HUES6 (cell line): ENCODE data around the gene PLN.

Source experiments
- H3K27ac ChIP-seq: 2 replicates; pipeline ENCODE4 v1.7.0; 2013; ENCODE audit warnings: low read depth, mild to moderate bottlenecking, low read length, inconsistent platforms
- H3K27me3 ChIP-seq: 2 replicates; pipeline ENCODE4 v1.6.1; 2013; ENCODE audit warnings: low read length; ENCODE audit not compliant: control insufficient read depth, insufficient read depth
- H3K36me3 ChIP-seq: 2 replicates; pipeline ENCODE4 v1.6.1; 2013; ENCODE audit warnings: low read length; ENCODE audit not compliant: control insufficient read depth, insufficient read depth
- H3K4me1 ChIP-seq: 2 replicates; pipeline ENCODE4 v1.6.1; 2013; ENCODE audit warnings: low read length; ENCODE audit not compliant: control insufficient read depth, insufficient read depth
- H3K4me3 ChIP-seq: 2 replicates; pipeline ENCODE4 v1.5.1; 2013; ENCODE audit warnings: low read depth, low read length
- H3K9ac ChIP-seq: one replicate; pipeline ENCODE4 v1.6.1; 2013; ENCODE audit warnings: mild to moderate bottlenecking, low read length
- H3K9me3 ChIP-seq: 2 replicates; pipeline ENCODE4 v1.6.1; 2013; ENCODE audit warnings: low read depth, low read length; ENCODE audit not compliant: control insufficient read depth, insufficient read depth

Gene PLN

GRCh38 chr6:118559659-118560058 lies 11.6 kb downstream of the PLN start:
- Histone ChIP-seq H3K36me3 (no peaks in the 10 kb centered on the region), H3K4me1 (no peaks in the 10 kb centered on the region), H3K9ac (no peak overlapping the region), H3K27ac (no peak overlapping the region), H3K9me3 (no peaks in the 10 kb centered on the region), H3K4me3 (no peak overlapping the region), H3K27me3 (no peaks in the 10 kb centered on the region)

- Histone ChIP-seq H3K9me3 (no peaks in the 10 kb centered on the region), H3K4me3 (no peak overlapping the region), H3K36me3 (no peaks in the 10 kb centered on the region), H3K9ac (no peak overlapping the region), H3K4me1 (peaks cover 8% of the 10 kb centered on the region; the same call in 1 of the 2 replicates), H3K27ac (no peak overlapping the region), H3K27me3 (no peaks in the 10 kb centered on the region)
Measured at GRCh38 chr6:118562248-118562647, 14.2 kb downstream of the PLN start.

DNA sequence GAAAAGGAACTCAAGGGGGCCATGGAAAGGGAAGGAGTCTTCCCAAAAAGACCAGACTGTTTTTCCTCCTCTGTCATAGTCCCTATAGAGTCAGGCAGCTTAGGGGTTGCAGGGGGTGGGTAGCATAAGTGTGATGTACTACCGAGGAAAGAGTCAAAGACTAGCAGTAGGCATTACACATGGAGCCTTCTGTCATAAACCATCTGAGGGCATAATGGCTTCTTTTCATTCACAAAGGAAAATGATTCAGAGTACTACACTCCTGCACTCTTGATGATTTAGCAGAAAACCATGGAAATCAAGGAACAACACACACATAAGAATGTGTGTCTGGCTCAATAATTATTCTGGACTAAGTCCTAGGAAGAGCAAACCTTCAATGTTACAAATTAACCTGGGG lies 14.9 kb downstream of the PLN start:
- Histone ChIP-seq H3K27me3 (no peaks in the 10 kb centered on the region), H3K9ac (no peak overlapping the region), H3K4me1 (peaks cover 8% of the 10 kb centered on the region; the same call in 1 of the 2 replicates), H3K36me3 (no peaks in the 10 kb centered on the region), H3K4me3 (no peak overlapping the region), H3K27ac (no peak overlapping the region), H3K9me3 (no peaks in the 10 kb centered on the region)

- no peaks in the 10 kb centered on the region for H3K36me3 ChIP-seq
- H3K4me3 ChIP-seq = no peak overlapping the region
- no peaks in the 10 kb centered on the region for H3K9me3 ChIP-seq
- no peak overlapping the region for H3K27ac ChIP-seq
- peaks cover 8% of the 10 kb centered on the region; the same call in 1 of the 2 replicates for H3K4me1 ChIP-seq
- no peak overlapping the region for H3K9ac ChIP-seq
- no peaks in the 10 kb centered on the region for H3K27me3 ChIP-seq
Measured at GRCh38 chr6:118565311-118565960, 17.3 kb downstream of the PLN start.

DNA sequence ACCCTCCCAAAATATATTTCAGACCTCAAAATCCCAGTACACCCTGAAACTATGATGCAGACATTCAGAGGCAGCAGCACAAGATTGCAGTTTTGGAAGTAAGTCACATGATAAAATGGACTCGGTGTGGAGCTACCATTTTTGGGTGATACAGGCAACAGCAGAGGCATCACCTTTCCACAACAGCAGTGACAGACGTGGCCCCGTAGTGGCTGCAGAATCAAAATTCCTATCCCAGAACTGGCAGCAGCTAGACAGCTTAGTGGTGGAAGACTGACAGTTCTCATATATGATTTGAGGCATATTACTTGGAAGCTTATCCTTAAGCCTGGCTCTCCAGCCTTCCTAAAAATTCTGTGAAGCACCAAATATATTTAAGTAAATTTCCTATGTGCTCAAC lies 19.9 kb downstream of the PLN start:
- H3K36me3 ChIP-seq = no peaks in the 10 kb centered on the region
- H3K4me3 ChIP-seq = no peak overlapping the region

GRCh38 chr6:118569498-118569897 lies 21.4 kb downstream of the PLN start:
- peaks cover 6% of the 10 kb centered on the region for H3K36me3 ChIP-seq
- H3K9me3 ChIP-seq = peaks cover 14% of the 10 kb centered on the region
- peaks cover 8% of the 10 kb centered on the region; the same call in 1 of the 2 replicates for H3K4me1 ChIP-seq
- no peak overlapping the region for H3K27ac ChIP-seq
- H3K9ac ChIP-seq = no peak overlapping the region
- no peak overlapping the region for H3K4me3 ChIP-seq
- no peaks in the 10 kb centered on the region for H3K27me3 ChIP-seq

More for the DNA sequence above, 19.9 kb downstream of the PLN start:
- Histone ChIP-seq H3K9me3 (peaks cover under 1% of the 10 kb centered on the region; the same call in 1 of the 2 replicates), H3K4me1 (peaks cover 8% of the 10 kb centered on the region; the same call in 1 of the 2 replicates), H3K9ac (no peak overlapping the region), H3K27ac (no peak overlapping the region), H3K27me3 (no peaks in the 10 kb centered on the region)

GRCh38 chr6:118571121-118571520 lies 23.0 kb downstream of the PLN start:
- H3K9ac ChIP-seq = no peak overlapping the region

DNA sequence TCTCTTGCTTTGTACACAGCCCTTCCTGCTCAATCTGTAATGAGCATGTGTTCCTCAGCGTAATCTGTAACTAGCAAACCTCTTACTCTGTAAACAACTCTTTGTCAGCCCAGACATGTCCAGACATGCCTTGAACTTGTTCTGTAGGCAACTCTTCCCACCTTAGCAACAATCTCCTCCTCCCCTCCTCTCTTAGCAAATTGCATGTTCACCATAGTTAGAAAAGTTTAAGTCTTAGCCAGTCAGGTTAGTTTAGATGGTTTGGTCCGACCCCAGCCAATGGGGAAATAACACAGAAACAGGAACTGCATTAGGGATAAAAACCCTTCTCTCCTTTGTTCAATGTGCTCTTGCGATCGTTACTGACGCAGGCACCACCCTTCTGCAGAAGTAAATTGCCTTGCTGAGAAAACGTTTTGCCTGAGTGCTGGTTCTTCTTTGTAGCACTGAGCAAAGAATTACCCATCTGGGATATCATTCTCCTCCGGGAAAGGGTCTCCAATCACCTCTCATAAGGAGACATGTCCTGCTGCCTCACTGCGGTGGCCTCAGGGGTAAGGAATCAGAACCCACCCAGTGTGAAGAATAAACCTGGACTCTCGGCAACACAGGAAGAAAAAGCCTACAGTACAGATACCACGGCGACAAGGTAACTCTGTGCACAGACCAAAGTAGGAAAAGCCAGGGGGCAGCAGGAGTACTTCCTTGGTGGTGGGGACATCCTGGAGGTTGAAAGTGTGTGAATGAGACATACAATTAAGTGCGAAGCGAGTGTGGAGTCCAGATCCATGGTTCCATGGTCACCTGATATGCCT lies 26.2 kb downstream of the PLN start:
- 0 out of 2 replicates have a peak overlapping the region, but pooled peaks have one; percentile 3 for H3K4me3 ChIP-seq
- no peaks in the 10 kb centered on the region for H3K27me3 ChIP-seq
- no peaks in the 10 kb centered on the region for H3K4me1 ChIP-seq
- H3K9ac ChIP-seq = no peak overlapping the region
- H3K9me3 ChIP-seq = peaks cover 54% of the 10 kb centered on the region
- peaks cover 9% of the 10 kb centered on the region for H3K36me3 ChIP-seq
- no peak overlapping the region for H3K27ac ChIP-seq

More at GRCh38 chr6:118571121-118571520, 23.0 kb downstream of the PLN start:
- peaks cover 28% of the 10 kb centered on the region for H3K9me3 ChIP-seq
- H3K4me1 ChIP-seq = peaks cover 1% of the 10 kb centered on the region; the same call in 1 of the 2 replicates
- H3K4me3 ChIP-seq = no peak overlapping the region
- no peaks in the 10 kb centered on the region for H3K27me3 ChIP-seq
- H3K36me3 ChIP-seq = peaks cover 9% of the 10 kb centered on the region
- H3K27ac ChIP-seq = no peak overlapping the region

GRCh38 chr6:118577972-118578371 lies 29.9 kb downstream of the PLN start:
- H3K4me1 ChIP-seq = peaks cover 8% of the 10 kb centered on the region; the same call in 1 of the 2 replicates
- H3K9me3 ChIP-seq = peaks cover 64% of the 10 kb centered on the region
- H3K36me3 ChIP-seq = peaks cover 9% of the 10 kb centered on the region
- H3K27ac ChIP-seq = no peak overlapping the region
- no peaks in the 10 kb centered on the region for H3K27me3 ChIP-seq
- no peak overlapping the region for H3K4me3 ChIP-seq
- H3K9ac ChIP-seq = no peak overlapping the region

DNA sequence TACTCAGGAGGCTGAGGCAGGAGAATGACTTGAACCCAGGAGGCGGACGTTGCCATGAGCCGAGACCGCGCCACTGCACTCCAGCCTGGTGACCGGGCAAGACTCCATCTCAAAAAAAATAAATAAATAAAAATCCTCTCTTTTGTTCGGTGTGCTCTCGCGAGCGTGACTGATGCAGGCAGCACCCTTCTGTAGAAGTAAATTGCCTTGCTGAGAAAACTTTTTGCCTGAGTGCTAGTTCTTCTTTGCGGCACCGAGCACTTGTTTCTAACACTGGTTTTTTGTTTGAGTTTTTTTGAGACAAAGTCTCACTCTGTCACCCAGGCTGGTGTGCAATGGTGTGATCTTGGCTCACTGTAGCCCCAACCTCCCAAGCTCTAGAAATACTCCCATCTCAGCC lies 30.5 kb downstream of the PLN start:
- Histone ChIP-seq H3K27ac (no peak overlapping the region), H3K27me3 (no peaks in the 10 kb centered on the region), H3K9me3 (peaks cover 59% of the 10 kb centered on the region), H3K4me3 (no peak overlapping the region), H3K4me1 (peaks cover 8% of the 10 kb centered on the region; the same call in 1 of the 2 replicates), H3K36me3 (peaks cover 9% of the 10 kb centered on the region), H3K9ac (no peak overlapping the region)

DNA sequence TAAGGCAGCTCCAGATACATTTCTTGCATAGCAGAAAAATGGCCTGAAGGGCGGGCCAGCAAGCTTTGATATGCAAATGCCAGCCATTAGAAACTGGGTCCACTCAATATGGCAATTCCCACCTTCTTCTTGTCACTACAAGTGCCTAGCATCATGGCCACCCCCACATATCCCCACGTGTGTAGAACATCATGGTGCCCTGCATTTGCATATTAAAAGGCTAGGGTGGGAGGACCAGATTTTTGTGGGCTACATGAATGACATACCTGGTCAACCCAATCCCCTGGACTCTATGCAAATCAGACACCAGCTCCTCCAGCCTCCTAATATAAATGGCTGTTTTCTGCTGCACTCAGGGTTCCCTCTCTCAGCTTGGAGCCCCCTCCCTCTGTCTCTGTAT lies 31.7 kb downstream of the PLN start:
- peaks cover 8% of the 10 kb centered on the region; the same call in 1 of the 2 replicates for H3K4me1 ChIP-seq
- H3K9me3 ChIP-seq = peaks cover 47% of the 10 kb centered on the region
- no peaks in the 10 kb centered on the region for H3K27me3 ChIP-seq
- H3K36me3 ChIP-seq = no peaks in the 10 kb centered on the region; the same call in 1 of the 2 replicates
- no peak overlapping the region for H3K9ac ChIP-seq
- no peak overlapping the region for H3K27ac ChIP-seq
- no peak overlapping the region for H3K4me3 ChIP-seq
